HepG2 (cell line): ENCODE results near the gene DDAH2. TPM values are rescaled to one million over a fixed set of nuclear protein-coding genes. Genes with fewer than 3 reads are reported as not detected.

Source experiments
- ARID2 ChIP-seq: sonication (generic); formaldehyde crosslinking; IDR thresholded peaks from 2 replicates; pipeline ENCODE4 v1.8.1; 2022; ENCODE audit warnings: mild to moderate bottlenecking, missing genetic modification reagents, borderline replicate concordance
- HOXA5 ChIP-seq: sonication (generic); formaldehyde crosslinking; IDR thresholded peaks from 2 replicates; pipeline ENCODE4 v1.4.0; 2020; ENCODE audit warnings: missing genetic modification reagents
- KDM2A ChIP-seq: sonication (generic); formaldehyde crosslinking; IDR thresholded peaks from 2 replicates; pipeline ENCODE4 v1.4.0; 2020; ENCODE audit warnings: low read depth, missing genetic modification reagents, borderline replicate concordance
- KDM3A ChIP-seq: IDR thresholded peaks from 2 replicates; pipeline ENCODE4 v1.6.1; 2018; ENCODE audit warnings: low read depth, missing compliant biosample characterization
- NPAS2 ChIP-seq: sonication (generic); formaldehyde crosslinking; IDR thresholded peaks from 2 replicates; pipeline ENCODE4 v1.8.0; 2022; ENCODE audit warnings: mild to moderate bottlenecking, missing genetic modification reagents, borderline replicate concordance
- PHF21A ChIP-seq: sonication (generic); formaldehyde crosslinking; IDR thresholded peaks from 2 replicates; pipeline ENCODE4 v1.5.0; 2020; ENCODE audit warnings: mild to moderate bottlenecking, missing genetic modification reagents
- SNAPC2 ChIP-seq: sonication (generic); formaldehyde crosslinking; IDR thresholded peaks from 2 replicates; pipeline ENCODE4 v1.8.1; 2022; ENCODE audit warnings: mild to moderate bottlenecking, missing genetic modification reagents
- ZFP1 ChIP-seq: IDR thresholded peaks from 2 replicates; pipeline ENCODE4 v1.6.1; 2016
- ZNF225 ChIP-seq: sonication (generic); formaldehyde crosslinking; IDR thresholded peaks from 2 replicates; pipeline ENCODE4 v1.4.0; 2020; ENCODE audit warnings: mild to moderate bottlenecking, missing genetic modification reagents
- ZNF326 ChIP-seq: sonication (generic); formaldehyde crosslinking; IDR thresholded peaks from 2 replicates; pipeline ENCODE4 v1.4.0; 2020; ENCODE audit warnings: missing genetic modification reagents, borderline replicate concordance
- ZNF670 ChIP-seq: sonication (generic); formaldehyde crosslinking; IDR thresholded peaks from 2 replicates; pipeline ENCODE4 v1.8.0; 2022; ENCODE audit warnings: mild to moderate bottlenecking, missing genetic modification reagents, borderline replicate concordance
- ZNF746 ChIP-seq: sonication (generic); formaldehyde crosslinking; IDR thresholded peaks from 2 replicates; pipeline ENCODE4 v1.8.0; 2022; ENCODE audit warnings: mild to moderate bottlenecking, missing genetic modification reagents
- ZNF773 ChIP-seq: sonication (generic); formaldehyde crosslinking; IDR thresholded peaks from 2 replicates; pipeline ENCODE4 v1.4.0; 2020; ENCODE audit warnings: missing genetic modification reagents, borderline replicate concordance
- polyA plus RNA-seq, 8 experiments: library from polyadenylated mRNA; depleted of rRNA in 3 of 8; stranded (reverse) in 7 of 8; unstranded in 1 of 8; fragments of >200 nt; fragmentation: Illumina TruSeq in 4 of 8; extraction: Trizol in 4 of 8; gene quantifications; 2 replicates each; pipeline versions ENCODE4 v1.2.1 to v1.2.3, GENCODE V29; 2011 to 2016; ENCODE audit warnings: low read depth in 4 of 8, missing spikeins in 1 of 8, mixed read lengths in 1 of 8; ENCODE audit not compliant: insufficient read depth in 1 of 8
- total RNA-seq, 5 experiments: library from RNA; depleted of rRNA; stranded (reverse); fragments of >200 nt; fragmentation: Illumina TruSeq; extraction: Trizol; gene quantifications; 2 replicates each; pipeline ENCODE4 v1.2.3, GENCODE V29; 2016; ENCODE audit warnings: low read depth in 1 of 5
- TF ChIP-seq, protein P1 (sequence below): sonication (generic); formaldehyde crosslinking; IDR thresholded peaks from 2 replicates; pipeline ENCODE4 v1.5.1; 2020; ENCODE audit warnings: missing genetic modification reagents, mild to moderate bottlenecking, borderline replicate concordance
- TF ChIP-seq, protein P2 (sequence below): sonication (generic); formaldehyde crosslinking; IDR thresholded peaks from 2 replicates; pipeline ENCODE4 v1.8.1; 2023; ENCODE audit warnings: mild to moderate bottlenecking, missing genetic modification reagents
- TF ChIP-seq, protein P3 (sequence below): sonication (generic); formaldehyde crosslinking; IDR thresholded peaks from 2 replicates; pipeline ENCODE4 v1.8.0; 2022; ENCODE audit warnings: low read depth, missing genetic modification reagents
- TF ChIP-seq, protein P4 (sequence below): sonication (generic); formaldehyde crosslinking; IDR thresholded peaks from 2 replicates; pipeline ENCODE4 v1.4.0; 2020; ENCODE audit warnings: mild to moderate bottlenecking, missing genetic modification reagents
- TF ChIP-seq, protein P5 (sequence below): sonication (generic); formaldehyde crosslinking; IDR thresholded peaks from 2 replicates; pipeline ENCODE4 v1.4.0; 2020; ENCODE audit warnings: mild to moderate bottlenecking, low read depth, missing genetic modification reagents
- TF ChIP-seq, protein P6 (sequence below): sonication (generic); formaldehyde crosslinking; IDR thresholded peaks from 2 replicates; pipeline ENCODE4 v1.4.0; 2020; ENCODE audit warnings: missing genetic modification reagents

DDAH2 gene
- total and polyA plus RNA-seq, 2 of the 13 experiments (the other 11 are each of a cell fraction or from before 2014, with no cell fraction given): 16.4 to 21.1 TPM

DNA sequence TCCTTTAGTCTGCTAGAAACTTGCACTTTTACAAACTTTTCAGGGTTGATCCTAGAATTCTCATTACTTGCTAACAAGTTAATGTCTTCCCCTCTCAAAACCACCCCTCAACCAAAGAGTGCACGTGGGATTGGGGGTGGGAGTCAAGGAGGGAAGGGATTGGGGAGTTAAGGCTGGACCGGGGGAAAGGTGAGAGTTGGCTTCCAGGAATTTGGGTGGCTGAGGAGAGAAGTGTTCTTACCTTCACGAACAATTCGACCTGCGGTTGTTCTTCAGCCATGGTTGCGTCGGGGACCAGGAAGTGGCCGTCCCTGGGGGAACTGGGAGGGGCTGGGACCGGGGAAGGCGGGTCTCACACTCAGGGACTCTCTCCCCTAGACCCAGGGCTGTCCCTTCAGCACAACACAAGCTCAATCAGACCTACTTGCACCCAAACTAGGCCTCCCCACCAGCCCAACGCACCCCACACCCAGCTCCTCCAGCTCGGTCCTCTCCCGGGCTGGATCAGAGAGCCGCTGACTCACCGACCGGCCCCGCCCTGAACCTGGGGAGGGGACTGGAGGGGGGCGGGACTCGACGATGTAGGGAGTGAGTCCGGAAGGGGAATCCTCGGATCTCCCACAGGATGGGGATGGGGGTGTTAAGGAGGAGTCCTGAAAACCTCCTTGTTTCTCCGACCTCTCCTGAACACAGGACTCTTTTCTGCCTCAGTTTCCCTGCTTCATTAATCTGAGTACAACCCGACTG is 7.1 kb upstream of the DDAH2 start, which contains the start of gene CLIC1 (continued):
- TF ChIP-seq ZNF773 (CRISPR knock-in tag) (no peak), PHF21A (CRISPR knock-in tag) (peak; percentile 62), ZNF670 (CRISPR knock-in tag) (no peak), ZNF326 (CRISPR knock-in tag) (no peak), HOXA5 (CRISPR knock-in tag) (peak; percentile 37; the same call in 1 of the 2 replicates), ARID2 (CRISPR knock-in tag) (peak; percentile 16; the same call in 1 of the 2 replicates), NPAS2 (CRISPR knock-in tag) (no peak), ZNF225 (peak; percentile 54), KDM3A (CRISPR knock-in tag) (peak; percentile 86), ZFP1 (CRISPR knock-in tag) (0 out of 2 replicates have a peak, but pooled peaks have one; percentile 51), ZNF746 (CRISPR knock-in tag) (peak; percentile 87; the same call in 1 of the 2 replicates), KDM2A (CRISPR knock-in tag) (peak; percentile 91), SNAPC2 (CRISPR knock-in tag) (0 out of 2 replicates have a peak, but pooled peaks have one; percentile 42)
- TF ChIP-seq, protein P1, sequence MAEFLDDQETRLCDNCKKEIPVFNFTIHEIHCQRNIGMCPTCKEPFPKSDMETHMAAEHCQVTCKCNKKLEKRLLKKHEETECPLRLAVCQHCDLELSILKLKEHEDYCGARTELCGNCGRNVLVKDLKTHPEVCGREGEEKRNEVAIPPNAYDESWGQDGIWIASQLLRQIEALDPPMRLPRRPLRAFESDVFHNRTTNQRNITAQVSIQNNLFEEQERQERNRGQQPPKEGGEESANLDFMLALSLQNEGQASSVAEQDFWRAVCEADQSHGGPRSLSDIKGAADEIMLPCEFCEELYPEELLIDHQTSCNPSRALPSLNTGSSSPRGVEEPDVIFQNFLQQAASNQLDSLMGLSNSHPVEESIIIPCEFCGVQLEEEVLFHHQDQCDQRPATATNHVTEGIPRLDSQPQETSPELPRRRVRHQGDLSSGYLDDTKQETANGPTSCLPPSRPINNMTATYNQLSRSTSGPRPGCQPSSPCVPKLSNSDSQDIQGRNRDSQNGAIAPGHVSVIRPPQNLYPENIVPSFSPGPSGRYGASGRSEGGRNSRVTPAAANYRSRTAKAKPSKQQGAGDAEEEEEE (CRISPR knock-in tag): no peak
- TF ChIP-seq, protein P2, sequence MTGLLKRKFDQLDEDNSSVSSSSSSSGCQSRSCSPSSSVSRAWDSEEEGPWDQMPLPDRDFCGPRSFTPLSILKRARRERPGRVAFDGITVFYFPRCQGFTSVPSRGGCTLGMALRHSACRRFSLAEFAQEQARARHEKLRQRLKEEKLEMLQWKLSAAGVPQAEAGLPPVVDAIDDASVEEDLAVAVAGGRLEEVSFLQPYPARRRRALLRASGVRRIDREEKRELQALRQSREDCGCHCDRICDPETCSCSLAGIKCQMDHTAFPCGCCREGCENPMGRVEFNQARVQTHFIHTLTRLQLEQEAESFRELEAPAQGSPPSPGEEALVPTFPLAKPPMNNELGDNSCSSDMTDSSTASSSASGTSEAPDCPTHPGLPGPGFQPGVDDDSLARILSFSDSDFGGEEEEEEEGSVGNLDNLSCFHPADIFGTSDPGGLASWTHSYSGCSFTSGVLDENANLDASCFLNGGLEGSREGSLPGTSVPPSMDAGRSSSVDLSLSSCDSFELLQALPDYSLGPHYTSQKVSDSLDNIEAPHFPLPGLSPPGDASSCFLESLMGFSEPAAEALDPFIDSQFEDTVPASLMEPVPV: peak; percentile 79; the same call in 1 of the 2 replicates
- TF ChIP-seq, protein P3, sequence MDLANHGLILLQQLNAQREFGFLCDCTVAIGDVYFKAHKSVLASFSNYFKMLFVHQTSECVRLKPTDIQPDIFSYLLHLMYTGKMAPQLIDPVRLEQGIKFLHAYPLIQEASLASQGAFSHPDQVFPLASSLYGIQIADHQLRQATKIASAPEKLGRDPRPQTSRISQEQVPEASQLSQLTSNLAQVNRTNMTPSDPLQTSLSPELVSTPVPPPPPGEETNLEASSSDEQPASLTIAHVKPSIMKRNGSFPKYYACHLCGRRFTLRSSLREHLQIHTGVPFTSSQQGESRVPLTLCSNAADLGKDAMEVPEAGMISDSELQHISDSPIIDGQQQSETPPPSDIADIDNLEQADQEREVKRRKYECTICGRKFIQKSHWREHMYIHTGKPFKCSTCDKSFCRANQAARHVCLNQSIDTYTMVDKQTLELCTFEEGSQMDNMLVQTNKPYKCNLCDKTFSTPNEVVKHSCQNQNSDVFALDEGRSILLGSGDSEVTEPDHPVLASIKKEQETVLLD (CRISPR knock-in tag): peak; percentile 42; the same call in 1 of the 2 replicates
- TF ChIP-seq, protein P4, sequence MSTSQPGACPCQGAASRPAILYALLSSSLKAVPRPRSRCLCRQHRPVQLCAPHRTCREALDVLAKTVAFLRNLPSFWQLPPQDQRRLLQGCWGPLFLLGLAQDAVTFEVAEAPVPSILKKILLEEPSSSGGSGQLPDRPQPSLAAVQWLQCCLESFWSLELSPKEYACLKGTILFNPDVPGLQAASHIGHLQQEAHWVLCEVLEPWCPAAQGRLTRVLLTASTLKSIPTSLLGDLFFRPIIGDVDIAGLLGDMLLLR (CRISPR knock-in tag): peak; percentile 25; the same call in 1 of the 2 replicates
- TF ChIP-seq, protein P5, sequence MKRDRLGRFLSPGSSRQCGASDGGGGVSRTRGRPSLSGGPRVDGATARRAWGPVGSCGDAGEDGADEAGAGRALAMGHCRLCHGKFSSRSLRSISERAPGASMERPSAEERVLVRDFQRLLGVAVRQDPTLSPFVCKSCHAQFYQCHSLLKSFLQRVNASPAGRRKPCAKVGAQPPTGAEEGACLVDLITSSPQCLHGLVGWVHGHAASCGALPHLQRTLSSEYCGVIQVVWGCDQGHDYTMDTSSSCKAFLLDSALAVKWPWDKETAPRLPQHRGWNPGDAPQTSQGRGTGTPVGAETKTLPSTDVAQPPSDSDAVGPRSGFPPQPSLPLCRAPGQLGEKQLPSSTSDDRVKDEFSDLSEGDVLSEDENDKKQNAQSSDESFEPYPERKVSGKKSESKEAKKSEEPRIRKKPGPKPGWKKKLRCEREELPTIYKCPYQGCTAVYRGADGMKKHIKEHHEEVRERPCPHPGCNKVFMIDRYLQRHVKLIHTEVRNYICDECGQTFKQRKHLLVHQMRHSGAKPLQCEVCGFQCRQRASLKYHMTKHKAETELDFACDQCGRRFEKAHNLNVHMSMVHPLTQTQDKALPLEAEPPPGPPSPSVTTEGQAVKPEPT (CRISPR knock-in tag): no peak
- TF ChIP-seq, protein P6, sequence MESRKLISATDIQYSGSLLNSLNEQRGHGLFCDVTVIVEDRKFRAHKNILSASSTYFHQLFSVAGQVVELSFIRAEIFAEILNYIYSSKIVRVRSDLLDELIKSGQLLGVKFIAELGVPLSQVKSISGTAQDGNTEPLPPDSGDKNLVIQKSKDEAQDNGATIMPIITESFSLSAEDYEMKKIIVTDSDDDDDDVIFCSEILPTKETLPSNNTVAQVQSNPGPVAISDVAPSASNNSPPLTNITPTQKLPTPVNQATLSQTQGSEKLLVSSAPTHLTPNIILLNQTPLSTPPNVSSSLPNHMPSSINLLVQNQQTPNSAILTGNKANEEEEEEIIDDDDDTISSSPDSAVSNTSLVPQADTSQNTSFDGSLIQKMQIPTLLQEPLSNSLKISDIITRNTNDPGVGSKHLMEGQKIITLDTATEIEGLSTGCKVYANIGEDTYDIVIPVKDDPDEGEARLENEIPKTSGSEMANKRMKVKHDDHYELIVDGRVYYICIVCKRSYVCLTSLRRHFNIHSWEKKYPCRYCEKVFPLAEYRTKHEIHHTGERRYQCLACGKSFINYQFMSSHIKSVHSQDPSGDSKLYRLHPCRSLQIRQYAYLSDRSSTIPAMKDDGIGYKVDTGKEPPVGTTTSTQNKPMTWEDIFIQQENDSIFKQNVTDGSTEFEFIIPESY (CRISPR knock-in tag): peak; percentile 33; the same call in 1 of the 2 replicates
